NCI-H1105 treated with DMSO at 0.1 percent for 48 hours (cell line): ENCODE measurements around the gene GAN.

Experiments
- DNase-seq: peaks from one replicate; lab custom pipeline; 2025; lab: John Stamatoyannopoulos, UW

GAN gene, protein sequence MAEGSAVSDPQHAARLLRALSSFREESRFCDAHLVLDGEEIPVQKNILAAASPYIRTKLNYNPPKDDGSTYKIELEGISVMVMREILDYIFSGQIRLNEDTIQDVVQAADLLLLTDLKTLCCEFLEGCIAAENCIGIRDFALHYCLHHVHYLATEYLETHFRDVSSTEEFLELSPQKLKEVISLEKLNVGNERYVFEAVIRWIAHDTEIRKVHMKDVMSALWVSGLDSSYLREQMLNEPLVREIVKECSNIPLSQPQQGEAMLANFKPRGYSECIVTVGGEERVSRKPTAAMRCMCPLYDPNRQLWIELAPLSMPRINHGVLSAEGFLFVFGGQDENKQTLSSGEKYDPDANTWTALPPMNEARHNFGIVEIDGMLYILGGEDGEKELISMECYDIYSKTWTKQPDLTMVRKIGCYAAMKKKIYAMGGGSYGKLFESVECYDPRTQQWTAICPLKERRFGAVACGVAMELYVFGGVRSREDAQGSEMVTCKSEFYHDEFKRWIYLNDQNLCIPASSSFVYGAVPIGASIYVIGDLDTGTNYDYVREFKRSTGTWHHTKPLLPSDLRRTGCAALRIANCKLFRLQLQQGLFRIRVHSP

DNA sequence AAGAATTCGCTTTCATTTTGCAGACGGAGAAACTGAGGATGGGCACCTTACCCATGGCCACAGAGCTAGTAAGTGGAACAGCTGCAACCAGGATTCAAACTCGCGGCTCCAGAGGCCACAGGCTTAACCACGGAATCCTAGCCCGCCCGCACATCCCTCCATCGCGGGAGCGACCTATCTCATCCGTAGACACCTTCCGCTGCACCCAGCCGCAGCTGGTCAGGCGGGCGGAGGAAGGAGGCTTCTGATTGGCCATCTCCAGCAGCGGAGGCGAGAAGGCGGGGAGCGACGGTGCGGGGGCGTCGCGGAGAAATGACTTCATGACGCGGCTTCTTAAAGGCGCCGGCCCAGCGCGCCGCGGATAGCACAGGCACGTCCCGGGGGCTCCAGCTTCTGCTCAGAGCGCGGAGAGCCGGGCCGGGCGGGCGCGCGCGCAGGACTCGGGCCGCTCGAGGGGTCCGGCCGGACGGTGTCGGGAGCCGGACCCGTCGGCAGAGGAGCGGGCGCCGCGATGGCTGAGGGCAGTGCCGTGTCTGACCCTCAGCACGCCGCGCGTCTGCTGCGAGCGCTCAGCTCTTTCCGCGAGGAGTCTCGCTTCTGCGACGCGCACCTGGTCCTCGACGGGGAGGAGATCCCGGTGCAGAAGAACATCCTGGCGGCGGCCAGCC lies at the start of gene GAN:
GAN (plus strand) TSS at position 360 of the 668 bp plus-strand sequence; CDS start at position 512, 152 bp downstream.
- DNase-seq, result peak; percentile 84

DNA sequence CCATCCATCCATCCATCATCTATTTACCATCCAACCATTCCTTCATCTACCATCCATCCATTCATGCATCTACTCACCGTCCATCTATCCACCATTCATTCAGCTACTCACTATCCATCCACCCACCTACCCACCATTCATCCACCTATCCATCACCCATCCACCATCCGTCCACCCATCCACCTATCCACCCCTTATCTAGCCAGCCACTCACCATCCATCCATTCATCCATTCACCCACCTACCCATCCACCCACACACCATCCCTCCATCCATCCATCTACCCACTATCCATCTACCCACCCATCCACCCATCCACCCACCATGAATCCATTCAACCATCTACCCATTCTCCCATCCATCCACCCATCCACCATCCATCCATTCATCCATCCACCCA lies 49.7 kb upstream of the GAN start:
- no peak for DNase-seq

DNA sequence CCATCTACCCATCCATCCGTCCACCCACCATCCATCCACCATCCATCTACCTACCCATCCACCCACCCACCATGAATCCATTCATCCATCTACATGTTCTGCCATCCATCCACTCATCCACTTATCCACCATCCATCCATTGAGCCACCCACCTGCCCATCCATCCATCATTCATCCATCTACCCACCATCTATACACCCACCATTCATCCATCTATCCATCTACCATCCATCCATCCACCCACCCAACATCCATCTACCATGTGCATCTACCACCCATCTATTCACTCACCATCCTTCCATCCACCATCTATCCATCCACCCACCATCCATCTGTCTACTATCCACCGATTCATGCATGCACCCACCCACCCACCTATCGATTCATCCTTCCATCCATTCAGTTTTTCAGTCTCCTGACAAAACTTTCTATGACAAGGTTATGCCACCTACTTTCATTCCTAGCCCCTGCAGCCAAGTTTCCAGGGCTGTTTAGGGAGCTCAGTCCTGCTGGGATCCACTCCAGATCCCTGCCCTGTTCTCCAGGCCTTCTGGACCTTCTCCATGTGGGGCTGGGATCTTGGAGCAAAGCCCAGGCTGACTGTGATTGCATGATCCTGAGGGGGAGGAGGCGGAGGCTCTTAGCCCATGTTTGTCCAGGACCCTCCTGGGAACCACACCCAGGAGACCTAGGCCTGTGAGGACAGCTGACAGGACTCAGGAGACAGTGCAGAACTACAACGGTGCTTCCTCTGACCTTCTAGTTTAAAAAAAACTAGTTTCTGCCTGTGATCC lies 48.9 kb upstream of the GAN start:
- DNase-seq, result no peak

DNA sequence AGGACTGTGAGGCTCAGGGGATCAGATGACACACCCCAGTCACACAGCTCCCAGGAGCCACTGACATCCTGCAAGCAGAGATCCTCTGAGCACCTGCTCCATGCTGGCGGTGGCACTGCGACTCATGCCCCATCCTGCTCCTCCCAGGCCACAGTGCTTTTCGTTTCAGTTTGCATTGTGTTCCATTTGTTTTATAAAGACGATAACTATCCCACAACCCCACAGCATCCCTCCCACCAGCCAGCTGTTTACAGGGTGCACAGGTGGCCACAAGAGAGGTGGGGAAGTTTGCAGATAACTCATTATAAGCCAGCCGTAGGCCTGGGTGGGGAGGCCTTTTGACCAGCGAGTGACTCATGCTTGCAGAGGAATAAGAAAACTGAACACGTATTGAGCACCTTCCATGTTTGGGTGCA lies 48.1 kb upstream of the GAN start:
- no peak for DNase-seq

DNA sequence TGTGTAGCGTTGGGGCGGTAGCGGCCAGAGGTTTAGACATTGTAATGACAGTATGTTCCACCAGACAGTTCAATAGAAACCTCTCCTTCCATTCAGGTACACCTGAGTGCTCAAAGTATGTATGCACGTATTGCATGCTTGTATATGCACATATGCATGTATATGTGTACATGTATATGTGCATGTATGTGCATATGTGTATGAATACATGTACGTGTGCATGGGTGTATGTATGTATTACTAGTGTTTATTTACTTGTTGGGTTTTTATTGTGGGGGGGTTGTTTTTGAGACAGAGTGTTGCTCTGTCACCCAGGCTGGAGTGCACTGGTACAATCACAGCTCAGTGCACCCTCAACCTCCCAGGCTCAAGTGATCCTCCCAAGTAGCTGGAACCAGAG lies 46.3 kb upstream of the GAN start:
- no peak for DNase-seq

DNA sequence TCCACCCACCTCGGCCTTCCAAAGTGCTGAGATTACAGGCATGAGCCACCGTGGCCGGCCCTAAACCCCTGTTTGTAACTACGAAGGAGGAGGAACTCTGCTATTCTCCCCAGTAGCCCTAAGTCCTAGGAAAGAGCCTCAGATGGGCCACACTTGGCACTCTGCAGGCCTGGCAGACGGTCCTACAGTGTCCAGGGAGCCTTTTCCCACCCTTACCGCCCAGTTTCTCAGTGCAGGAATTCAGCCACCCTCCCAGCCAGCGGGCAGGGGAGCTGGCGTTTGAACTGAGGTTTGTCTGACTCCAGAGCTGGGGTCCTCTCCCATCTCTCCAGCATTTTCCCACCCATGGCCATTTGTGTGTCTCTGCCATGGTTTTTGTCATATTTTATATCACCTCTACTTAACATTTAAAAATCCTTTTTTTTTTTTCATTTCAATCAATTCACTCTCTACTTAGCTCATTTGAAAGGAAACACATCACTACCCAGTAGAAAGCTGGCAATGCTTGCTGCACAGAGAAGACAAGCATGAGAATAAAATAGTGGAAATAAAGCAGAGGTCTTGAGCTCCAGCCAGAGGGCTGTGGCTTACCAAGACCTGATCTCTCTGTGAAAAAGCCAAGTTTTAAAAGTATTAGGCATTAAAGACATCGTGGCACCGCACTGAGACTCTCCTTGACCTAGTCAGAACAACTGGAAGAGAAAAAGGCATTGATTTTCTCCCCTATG lies 41.4 kb upstream of the GAN start:
- no peak for DNase-seq

DNA sequence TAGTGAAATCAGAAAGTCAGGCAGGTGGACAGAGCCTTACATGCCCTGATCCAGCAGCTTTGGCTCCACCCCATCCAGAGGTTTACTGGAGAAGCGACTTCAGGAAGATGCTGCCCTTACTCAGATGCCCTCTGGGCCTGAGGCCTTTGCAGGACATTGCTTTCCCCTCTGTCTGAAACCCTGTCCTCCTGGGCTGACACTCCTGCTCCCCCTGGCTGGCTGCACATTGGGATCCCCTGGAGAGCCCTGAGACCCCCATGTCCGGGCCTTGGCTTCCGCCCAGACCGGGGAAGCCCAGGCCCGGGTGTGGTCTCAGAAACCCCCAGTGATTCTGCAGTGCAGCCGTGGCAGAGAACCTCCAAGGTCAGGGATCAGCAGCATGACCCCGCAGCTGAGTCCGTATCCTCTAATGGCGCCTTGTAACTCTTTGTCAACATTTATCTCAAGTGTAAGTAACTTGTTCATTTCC lies 39.7 kb upstream of the GAN start:
- DNase-seq, result no peak

DNA sequence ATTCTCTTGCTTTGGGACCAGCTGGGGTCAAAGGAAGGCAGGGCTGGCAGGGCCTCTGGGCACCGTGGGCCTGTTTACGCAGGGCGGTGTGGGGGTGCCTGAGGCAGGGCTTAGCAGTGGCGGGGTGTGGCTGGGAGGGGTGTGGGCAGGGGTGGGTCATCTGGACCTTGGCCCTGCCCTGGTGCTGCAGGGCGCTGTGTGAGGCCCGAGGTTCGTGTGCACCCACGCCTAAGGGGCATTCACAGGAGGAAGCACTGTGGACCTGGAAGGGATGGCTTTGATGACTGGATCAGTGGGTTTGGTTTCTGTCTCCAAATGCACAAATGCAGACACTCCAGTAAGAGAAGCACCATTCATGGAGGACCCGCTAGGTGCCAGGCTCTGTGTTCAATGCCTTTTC lies 39.0 kb upstream of the GAN start:
- no peak for DNase-seq

DNA sequence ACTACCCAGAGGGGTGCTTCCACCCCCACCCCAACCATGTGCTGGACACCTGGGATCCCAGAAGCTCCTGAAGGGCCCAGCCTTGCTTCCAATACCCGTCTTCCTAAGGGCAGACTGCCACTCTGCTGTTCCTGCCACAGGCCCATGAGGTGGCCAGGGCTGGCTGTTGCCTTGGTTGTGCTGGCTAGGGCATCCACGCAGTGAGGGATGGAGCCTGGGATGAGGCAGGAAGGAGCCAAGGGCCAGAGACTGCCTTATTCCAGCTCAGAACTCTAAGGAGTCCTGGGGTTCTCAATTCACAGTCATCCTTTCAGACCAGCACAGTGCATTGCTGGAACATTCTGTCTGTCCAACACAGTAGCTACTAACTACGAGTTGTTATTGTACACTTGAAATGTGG lies 38.4 kb upstream of the GAN start:
- DNase-seq, result no peak

DNA sequence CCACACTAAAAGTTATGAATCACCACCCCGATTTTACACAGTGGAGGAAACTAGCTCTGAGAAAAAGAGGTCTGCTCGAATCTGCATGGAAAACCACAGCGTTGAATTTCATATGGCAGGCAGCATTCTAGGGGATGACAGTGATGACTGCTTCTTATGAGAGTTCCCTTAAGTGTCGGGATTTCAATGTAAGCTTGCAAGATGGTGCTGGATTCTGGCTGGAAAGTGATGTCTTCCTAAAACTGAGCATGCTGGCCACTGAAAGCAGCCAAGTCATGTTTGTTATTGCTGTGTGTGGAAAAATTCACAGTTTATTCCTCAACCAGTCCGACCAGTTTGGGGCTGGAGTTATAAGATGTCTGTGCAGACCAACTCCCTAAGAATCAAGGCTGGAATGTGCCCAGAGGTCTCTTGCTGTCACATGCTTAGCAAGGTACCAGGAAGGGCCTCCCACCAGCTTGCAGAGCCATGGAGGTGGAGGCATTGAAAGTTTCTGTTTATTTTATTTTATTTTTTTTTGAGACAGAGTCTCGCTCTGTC lies 37.2 kb upstream of the GAN start:
- DNase-seq, result no peak

DNA sequence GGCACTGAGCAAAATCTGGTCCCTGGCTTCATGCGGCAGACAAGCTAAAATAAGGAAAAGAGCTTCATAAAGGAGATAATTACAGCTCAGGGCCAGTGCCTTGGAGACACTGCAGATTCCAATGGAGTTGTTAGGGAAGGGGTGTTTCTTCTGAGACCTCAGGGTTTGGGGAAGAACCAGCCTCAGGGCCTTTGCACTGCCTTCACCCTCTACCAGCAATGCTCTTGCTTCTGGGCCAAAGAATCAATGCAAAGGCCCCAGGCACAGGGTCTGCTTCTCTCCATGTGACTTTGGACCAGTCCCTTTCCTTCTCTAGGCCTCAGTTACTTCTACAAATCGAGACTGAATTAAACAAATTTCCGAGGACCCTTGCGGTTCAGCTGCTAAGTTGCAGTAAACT lies 36.2 kb upstream of the GAN start:
- no peak for DNase-seq

DNA sequence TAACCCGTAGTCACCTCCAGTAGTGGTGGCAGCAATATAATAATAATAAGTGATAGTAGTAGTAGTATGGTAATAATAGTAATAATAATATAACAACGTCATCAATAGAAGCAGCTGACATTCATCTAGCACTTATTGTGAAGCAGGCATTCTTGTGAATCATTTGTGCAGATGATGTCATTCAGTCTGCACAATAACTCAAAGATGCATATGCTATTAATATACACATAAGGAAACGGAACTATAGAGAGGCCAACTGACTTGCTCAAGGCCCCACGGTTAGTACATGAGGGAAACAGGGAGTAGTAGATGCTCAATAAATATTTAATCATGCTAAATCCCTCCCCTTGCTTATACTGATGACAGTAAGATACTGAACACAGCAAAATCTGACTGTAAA lies 35.4 kb upstream of the GAN start:
- no peak for DNase-seq

DNA sequence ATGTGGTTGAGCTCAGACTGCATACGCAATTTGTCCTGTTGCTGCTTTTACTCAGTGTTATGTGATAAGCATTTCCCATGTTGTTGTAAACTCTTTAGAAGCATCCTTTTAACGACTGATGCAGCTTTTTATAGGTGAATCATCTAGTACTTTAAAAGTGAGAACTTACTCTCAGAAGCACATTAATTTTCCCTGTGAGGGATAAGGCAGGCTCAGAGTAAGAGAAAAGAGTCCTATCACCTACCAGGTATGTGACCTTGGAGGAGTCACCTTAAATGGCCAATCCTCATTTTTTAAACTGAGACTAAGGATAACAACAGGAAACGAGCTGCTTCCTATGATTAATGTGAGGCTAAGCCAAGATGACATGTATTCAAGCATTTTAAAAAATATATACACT lies 34.4 kb upstream of the GAN start:
- no peak for DNase-seq

DNA sequence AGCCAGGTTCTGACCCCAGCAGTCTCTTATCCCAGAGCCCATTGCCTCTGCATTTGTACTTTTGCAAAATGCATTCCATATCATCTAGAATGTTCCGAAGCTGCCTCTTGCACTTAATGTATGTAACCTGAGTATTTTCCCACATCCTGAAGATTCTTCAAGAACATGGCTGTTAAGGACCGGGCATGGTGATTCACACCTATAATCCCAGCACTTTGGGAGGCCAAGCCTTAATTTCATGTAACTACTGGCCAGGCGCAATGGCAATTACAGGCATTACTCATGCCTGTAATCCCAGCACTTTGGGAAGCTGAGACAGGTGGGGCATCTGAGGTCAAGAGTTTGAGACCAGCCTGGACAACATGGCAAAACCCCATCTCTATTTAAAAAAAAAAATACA lies 31.7 kb upstream of the GAN start:
- DNase-seq, result no peak

DNA sequence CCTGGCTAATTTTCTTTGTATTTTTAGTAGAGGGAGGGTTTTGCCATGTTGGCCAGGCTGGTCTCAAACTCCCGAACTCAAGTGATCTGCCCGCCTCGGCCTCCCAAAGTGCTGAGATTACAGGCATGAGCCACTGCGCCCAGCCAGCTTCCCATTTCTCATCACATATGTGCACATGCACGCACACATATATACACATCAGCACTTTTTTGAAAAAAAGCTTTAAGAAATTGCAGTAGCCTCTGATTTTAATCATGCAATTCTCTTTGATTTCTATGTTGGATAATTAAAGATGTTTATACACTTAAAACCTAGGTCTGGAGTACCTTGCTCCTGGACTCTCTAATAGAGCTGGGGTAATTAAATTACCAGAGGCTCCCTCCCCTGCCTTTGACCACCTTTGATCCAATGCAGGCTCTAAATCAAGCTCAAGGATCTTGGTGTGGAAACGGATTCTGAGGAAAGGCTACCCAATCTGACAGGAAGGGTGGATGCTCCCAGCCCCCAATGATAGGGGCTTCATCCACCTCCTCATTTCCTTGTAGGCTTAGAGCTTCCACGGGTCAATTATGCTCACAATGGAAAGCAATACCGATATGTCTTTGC lies 29.7 kb upstream of the GAN start:
- DNase-seq, result no peak

DNA sequence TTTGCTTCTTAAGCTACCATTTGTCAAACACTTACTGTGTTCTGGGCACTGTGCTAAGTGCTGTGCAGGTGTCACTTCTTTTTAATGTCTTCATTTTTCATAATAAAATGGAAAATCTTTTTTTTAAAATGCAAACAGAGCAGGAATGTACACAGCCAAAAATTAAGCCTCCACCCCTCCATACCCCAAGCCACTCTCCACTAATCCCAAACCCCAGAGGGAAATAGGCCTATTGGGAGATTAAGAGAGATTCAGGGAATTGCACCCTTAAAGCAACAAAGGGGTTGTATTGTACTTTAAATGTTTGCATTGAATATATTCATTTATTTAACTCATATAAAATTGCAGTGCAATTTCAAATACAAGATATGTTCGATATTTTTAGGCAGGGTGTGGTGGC lies 28.6 kb upstream of the GAN start:
- no peak for DNase-seq

DNA sequence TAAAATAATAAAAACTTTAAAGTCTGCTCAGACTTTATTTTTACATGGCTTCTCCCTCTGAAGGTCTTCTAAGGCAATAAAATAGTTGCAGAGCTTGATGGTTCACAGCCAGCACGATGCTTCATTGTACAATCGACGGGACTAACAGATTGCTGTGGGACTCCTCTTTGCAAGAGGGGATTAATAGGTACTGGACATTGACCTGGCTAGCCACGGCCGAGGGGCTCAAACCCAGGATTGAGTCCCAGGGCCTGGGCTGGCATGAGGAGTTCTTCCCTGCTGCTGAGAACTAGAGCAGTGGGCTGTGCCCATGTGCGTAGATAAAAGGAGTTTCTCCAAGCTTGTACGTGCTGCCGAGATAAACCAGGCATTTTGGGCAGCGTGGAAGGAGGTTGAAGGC lies 23.6 kb upstream of the GAN start:
- no peak for DNase-seq

DNA sequence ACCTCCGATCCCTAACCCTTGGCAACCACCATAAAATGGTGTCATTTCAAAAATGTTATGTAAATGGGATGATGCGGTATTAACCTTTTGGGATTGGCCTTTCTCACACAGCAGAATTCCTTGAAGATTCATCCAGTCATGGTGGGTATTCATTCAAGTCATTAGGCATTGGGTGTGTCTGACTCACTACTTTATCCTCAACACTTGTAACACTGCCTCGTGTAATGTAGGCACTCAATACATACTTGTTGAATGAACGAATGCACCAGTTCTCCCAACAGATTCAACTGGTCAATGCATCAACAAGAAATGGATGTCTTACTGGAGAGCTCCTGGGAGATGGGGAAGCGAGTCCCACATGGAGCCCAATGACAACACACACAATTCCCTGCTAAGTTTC lies 21.8 kb upstream of the GAN start:
- no peak for DNase-seq

DNA sequence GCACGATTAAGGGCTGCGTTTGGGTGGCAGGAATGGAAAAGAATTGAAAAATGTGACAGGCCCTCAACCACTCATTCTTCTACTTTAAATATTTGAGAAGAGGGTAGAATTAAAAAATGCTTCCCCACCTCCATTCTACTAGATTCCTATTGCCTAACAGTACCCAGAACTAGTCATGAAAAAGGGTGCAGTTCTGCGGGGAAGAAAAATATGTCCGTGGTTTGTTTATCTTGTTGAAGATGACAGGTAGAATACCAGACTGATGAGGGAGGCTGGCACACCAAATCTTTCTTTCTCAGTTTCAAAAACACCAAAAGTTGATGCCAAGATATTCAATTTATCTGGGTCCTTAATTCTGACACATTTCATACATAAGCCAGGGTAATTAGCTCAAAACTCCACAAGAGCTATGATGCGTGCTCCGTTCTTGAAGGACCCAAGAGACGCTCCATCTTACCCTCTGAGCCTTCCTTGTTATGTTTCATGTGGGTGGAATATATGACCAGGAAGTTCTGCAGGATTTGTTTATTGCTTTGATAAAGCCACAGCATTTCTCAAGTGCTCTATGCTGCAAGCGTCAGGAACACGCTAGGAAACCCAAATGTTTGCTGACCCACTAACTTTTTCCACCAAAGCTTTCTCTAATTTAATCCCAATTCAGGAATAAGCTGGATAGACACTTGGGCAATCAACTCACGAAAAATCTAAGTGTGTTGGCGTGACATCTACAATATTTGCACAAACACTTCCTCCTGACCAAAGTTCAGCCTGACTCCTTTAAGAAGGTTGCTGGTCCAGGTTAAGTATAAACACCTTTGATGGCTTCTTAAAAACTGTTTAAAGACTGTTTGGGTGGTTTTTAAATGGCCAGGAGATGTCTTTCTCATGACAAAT lies 20.6 kb upstream of the GAN start:
- DNase-seq, result no peak

DNA sequence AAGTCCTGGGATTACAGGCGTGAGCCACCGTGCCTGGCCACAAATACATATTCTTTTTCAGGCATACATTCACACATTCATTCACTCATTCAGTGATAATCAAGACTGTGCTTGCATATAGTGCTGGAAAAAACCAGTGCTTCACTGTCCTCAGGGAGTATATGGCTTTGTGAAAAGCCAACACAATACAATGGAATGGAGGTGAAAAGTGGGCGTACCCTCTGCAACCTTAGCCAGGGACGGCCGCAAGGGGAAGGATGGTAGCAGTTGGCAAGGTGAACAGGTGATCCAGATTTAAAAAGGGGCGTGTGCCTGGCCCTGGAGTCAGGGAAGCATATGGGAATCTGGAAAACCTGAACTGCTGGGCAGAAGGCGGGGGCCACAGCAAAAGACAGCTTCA lies 18.1 kb upstream of the GAN start:
- DNase-seq, result no peak
